Measurements from ENCODE around the gene PRMT1.
"Not testable (repeated sequence)": the region's sequence is repeated elsewhere in the genome, so short reads cannot be mapped to it uniquely, and the experiment has no call there.

The PRMT1 gene

DNA sequence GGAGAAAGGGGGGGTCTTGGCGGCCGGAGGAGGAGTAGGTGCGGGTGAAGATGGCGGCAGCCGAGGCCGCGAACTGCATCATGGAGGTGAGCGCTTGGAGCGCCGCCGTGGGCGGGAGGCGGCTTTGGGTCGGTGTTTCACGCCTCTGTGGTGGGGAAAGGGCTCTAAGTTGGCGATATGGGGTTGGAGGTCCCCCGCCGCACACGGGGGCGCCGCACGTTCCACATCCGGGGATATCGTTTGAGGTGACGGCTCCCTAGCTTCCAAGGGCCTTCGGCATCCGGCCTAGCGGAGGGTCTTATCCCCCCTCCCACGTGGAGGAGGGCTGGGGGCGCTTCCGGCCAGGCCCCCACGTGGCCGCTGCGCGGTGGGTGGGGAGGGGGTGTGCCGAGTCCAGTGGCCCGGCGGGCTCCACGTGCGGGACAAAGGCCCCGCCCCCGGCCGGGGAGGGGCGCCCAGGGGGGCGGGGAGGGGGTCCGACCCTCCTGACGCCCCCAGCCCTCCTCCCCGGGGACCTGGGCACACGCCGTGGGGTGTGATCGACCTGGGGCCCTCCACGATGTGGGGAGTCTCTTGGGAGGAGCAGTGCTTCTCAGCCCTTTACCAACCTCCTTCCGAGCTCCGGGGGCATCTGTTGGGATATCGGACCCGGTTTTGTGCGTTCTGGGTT, at the start of gene PRMT1:
Gene PRMT1, plus strand, starts transcription at position 41 of the 670 bp plus-strand sequence. Its CDS starts 10 bp downstream, at position 51.
- DNase-seq = peak; percentile 52

DNA sequence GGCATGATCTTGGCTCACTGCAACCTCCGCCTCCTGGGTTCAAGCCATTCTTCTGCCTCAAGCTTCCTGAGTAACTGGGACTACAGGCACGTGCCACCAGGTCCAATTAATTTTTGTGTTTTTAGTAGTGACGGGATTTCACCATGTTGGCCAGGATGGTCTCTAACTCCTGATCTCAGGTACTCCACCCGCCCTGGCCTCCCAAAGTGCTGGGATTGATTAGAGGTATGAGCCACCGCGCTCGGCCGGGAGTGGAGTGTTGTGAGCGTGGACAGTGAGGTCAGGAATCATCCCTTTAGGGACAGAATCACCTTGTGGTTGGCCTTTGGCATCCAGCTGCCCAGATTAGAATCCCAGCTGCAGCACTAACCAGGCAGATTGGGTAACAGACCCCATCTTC, 47.4 kb upstream of the PRMT1 start:
- no peak for DNase-seq

DNA sequence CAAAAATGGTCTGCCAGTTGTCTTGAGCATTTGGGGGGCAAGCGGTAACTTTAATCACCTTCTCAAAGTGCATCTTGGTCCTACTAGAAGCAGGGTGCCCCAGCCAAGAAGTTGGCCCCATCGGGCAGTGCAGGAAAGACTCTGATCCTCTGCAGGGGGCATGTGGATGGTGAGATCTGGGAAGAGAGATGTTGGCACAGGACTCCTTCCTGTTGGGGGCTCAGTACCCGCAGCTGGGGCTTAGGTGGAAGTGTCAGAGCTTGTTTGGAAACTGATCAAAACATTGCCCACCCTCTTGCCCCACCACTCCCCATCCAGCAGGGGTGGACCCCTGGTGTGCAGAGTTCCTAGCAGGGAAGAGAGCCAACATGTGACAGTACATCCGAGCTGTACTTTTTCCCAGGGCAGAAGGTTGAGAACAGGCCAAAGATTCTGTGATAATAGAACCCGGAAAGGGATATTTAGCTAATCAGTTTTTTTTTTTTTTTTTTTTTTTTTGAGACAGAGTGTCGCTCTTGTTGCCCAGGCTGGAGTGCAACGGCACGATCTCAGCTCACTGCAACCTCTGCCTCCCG, 46.0 kb upstream of the PRMT1 start:
- no peak for DNase-seq

DNA sequence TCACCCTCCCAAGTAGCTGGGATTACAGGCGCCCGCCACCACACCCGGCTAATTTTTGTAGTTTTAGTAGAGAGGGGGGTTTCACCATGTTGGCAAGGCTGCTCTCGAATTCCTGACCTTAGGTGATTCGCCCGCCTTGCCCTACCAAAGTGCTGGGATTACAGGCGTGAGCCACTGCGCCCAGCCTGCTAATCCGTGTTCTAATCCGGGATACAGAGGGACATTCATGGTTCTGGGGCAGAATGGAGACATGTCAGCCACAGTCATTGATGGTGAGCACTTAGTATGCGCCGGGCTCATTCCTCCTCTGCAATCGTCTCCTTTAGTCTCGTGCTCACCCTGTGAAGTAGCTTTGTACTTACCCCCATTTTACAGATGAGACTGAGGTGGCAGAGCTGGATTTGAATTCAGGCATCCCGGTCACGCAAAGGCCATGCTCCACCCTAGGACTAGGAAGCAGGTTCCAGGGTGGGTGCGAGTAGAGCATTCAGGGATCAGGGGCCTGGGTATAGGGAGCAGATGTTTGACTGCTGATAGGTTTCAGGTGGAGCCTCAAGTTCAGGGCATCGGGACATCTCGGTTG, 45.4 kb upstream of the PRMT1 start:
- no peak for DNase-seq

DNA sequence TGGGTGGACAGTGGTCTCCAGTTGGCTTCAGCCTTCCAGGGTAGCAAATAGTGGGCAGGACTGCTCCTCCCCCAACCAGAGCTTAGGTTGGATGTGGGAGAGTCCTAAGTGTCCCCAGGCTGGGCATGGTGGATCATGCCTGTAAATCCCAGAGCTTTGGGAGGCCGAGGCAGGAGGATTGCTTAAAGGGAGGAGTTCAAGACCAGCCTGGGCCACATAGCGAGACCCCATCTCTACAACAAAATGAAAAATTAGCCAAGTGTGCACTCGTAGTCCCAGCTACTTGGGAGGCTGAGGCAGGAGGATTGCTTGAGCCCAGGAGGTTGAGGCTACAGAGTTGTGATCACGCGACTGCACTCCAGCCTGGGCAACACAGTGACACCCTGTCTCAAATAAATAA, 44.5 kb upstream of the PRMT1 start:
- DNase-seq = no peak

DNA sequence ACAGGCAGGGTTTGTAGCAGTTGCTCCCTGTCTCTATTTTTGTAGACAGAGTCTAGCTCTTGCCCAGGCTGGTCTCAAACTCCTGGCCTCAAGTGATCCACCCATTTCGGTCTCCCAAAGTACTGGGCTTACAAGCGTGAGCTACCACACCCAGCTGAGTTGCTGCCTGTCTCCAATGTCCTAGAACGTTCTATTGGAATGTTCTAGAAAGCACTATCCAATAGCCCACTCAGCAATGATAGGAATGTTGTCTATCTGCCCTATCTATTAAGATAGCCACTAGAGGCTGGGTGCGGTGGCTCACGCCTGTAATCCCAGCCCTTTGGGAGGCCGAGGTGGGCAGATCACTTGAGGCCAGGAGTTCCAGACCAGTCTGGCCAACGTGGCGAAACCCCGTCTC, 43.8 kb upstream of the PRMT1 start:
- DNase-seq = not testable (repeated sequence)

DNA sequence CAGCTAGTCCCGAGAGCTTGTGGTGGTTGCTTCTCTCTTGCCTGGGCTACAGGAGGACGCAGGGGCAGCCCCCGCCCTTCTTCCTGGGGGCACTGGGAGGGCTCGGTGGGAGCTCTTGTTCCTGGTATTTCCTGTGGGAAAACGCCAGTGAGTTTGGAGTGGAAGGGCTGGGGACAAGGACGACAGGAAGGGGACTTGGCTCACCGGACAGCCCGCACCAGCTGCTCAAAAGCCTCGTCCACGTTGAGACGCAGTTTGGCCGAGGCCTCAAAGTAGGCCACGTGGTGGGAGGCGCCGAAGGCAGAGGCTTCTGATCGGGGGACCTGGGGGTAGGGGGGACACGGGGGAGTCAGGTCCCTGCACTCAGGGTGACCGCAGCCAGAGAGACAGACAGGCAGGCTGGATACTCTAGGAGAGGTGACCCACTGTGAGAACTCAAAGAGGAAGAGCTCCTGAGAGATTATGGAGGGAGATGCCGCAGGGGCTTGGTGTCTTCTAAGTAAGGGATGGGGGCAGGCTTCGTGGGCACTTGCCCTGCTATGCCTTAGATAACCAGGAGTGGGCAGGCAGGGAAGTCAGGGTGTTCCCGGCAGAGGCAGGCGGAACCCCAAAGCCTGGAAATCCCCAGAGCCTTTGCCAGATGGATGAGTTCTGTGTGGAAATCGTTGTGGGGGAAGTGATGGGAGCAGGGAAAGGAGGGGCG, 41.4 kb upstream of the PRMT1 start:
- no peak for DNase-seq

DNA sequence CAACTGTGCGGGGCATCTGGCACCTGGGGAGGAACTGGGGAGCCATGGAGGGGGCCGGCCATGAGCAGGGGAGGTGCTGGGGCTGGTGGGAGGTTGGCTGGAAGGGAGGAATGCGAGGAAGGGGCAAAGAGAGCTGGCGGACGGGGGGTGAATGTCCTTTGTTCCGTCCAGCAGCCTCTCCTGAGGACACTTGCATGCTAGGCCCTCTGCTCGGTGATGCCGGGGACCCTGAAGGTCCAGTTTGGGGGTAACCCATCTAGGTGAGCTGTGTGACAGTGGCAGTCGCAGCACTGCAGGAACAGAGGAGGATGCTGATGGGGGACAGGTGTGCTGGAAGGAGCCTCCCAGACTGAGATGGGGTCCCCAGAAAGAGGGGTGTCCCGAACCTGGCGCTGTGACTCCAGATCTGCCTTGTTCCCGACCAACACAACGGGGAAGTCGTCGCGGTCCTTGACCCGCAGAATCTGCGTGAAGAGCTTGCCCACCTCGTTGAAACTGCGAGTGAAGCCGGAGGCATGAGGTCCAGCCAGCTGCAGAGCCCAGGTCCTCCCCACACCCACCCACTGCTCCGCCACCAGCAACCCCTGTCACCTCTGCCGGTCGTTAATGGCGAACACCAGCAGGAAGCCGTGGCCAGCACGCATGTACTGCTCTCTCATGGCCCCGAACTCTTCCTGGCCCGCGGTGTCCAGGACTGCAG, 40.7 kb upstream of the PRMT1 start:
- no peak for DNase-seq

DNA sequence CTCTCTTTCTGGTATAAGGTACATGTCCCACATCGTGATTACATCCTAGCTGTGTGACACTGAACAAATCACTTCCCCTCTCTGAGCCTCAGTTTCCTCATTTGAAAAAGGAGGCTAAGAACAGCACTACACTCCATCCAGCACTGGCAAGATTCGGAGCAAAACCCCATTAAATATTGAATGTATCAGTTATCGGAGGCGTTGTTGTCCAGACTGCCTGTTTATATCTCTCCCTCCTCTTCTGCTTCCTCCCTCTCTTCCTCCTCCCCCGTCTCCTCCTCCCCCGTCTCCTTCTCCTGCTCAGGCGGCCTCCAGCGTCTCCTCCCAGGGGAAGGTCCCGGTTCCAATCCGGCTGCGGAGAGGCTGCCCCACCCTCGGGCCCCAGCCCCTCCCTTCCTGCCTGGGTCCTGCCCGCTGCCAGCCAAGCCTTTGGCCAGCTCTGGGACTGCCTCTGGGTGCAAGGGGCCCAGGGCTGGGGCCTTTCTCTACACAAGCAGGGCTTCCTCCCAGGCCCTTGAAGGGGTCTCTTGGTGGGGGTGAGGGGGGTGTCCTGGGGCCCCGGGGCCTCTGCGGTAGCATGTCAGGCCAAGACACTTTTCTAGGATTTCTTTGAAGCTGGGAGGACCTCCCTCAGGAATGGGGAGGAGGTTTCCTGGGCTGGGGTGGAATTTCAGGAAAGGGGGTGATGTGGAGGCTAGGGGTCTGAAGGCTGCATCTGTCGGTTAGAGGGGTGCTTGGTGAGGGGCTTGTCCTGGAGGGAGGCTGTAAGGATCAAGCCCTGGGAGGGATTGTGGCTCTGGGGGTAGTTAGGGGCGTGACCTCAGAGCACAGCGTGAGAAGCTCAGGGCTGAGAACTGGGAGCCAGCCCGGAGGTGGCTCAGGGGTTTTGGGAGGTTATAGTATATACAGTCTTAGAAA, 39.0 kb upstream of the PRMT1 start:
- no peak for DNase-seq

DNA sequence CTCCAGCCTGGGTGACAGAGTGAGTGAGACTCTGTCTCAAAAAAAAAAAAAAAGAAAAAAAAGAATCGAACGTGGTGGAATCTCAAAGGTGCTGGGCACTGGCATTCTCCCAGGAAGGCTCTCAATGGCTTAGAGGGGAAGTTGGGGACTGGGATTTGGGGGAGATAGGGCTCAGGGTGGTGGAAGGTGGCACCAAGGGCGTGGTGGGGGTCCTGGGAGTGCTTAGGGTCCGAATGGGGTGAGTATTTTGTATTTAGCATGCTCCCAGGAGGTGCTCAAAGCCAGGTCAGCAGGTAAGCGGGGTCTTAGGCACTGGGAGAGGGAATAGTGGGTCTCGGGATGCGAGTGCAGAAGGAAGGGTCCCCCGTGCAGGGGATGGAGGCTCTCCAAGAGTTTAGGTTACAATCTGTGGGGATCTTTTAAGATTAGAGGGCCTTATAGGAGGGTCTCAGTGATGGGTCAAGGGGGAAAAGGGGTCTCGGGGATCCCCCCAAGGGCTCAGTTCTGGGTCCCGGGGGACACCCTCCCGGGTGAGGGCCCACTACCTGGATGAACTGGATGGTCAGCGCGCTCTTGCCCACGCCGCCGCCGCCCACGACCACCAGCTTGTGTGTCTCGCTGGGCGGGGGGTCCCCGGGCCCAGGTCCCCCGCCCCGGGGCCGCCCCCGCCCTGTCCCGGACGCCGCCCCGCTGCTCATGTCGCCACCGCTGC, 37.5 kb upstream of the PRMT1 start:
- no peak for DNase-seq

DNA sequence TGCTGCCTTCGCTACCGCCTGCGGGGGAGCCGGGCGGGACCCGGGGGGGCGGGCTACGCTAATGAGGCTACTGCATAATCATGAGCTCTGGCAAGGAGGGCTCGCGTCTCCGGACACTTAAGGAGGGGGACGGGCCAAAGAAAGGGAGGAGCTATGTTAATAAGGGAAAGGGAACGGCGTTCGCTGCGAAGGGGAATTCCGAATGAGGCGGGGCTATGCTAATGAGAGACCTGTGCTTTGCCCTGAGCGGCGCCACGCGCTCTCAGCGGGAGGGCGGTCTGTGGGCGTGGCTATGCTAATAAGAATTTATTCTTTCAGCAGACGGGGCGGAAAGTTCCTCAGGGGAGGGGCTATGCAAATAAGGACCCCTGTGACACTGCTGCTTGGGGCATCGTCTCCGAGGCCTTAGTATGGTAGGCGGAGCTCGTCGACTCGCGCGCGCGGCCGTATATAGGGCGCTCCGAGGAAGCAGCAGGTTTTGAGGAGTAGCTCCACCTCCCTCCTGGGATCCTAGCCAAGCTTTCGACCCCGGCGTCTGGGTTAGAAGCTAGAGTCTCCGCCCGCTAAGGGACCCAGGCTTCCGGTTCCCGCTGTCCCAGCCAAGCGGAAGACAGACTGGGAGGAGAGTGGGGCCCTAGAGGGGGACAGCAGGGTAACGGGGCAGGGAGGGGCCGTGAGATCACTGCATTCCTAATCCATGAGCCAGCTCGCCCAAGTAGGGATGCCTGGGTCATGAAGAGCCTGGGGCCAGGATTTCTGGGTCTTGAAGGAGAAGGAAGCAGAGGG, 36.8 kb upstream of the PRMT1 start, which contains the start of gene RRAS:
Gene RRAS, minus strand, starts transcription at position 31 of the 786 bp plus-strand sequence. CDS start 45 bp downstream, outside the sequence.
- DNase-seq = peak; percentile 100

DNA sequence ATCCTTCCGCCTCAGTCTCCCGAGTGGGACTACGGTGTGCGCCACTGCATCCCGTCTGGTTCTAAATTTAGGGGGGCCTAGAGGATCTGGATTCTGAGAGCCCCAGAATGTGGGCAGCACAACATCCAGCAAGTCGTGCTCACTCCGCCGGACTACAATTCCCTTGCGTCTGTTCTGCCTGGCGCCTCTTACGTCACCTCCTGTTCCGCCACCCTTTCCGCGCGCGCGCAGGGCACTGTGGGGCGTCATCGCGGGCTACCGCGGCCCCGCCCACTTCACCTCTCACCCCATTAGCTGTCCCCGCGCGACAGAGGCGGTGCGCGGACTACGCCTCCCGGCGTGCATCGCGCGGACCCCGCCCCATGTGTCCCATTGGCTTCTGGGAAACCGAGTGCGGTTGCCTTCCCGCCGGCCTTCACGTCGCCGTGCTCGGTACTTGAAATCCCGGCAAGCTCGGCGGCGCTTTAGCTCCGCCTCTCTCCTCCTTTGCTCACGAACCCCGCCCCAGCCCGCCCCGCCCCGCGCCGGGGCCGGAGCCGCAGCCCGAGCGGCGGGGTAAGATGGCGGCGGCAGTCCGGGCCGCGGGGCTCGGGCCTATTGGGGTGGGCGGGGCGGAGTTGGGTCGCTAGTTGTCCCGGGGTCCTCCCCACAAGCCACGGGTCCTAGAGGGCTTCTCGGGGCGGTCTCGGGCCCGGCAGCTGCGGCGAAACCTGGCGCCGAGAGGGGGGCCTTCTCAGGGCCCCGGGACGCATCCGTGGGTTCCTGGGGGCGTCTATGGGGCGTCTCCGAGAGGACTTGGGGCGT, 35.2 kb upstream of the PRMT1 start, which contains the start of gene SCAF1:
Gene SCAF1, plus strand, starts transcription at position 522 of the 804 bp plus-strand sequence. CDS start 2,818 bp downstream, outside the sequence.
- peak; percentile 99 for DNase-seq

DNA sequence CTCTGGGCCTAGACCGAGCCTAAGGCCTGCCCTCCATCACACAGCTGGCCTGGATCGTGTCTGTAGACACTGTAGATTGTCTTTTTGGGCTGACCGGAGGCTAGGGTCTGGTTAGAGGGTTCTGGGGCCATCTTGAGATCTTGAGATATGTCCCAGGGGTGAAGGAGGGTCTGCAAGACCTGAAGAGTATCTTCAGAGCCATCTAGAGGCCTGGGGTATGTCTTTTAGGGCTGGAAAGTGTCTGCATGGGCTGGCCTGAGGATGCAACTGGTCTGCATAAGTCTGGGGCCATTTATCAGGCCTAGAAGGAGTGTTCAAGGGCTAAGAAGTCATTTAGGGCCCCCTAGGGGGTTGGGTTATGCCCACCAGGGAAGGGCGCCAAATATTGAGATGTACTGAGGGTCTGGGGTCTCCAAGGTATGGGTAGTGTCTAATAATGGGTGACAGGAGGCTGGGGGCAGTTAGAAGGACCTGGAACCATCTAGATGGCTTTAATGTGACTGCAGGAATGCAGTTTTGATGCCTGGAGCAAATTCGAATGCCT, 34.5 kb upstream of the PRMT1 start:
- DNase-seq = no peak

DNA sequence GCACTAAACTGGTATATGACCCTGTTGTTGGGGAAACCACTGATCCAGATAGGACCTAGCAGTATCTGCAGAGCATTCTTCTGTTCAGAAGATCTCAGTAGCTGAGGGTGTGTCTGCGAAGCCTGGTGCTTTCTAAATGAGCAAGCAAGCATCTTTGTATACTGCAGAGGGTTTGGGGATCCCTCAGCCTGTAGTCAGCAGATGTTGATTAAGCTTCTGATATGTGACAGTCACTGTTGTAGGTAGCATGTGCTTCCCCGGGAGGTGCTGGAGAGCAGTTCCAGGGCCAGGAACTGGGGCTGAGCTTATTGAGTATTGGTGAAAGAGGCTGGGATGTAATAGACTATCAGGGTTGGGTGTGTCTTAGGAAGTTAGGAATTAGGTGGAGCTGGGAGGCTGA, 33.6 kb upstream of the PRMT1 start:
- peak; percentile 25 for DNase-seq

DNA sequence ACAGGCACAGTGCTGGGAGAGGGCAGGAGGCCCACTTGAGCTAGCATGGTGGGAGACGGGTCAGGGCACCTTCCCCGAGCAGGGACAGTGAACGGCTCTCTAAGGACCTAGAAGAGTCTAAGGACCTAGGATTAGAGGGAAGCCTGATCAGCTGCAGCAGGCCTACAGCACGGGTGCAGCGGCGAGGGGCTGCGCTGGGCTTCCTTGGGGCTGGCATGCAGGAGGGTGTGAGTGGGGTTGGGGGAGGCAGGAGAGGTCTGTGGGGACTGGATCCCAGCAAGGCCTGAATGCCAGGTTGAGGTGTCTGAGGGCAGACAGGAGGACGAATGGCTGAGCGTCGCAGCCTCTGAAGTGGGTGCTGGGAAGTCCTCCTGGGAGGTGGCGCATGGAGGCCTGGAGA, 31.5 kb upstream of the PRMT1 start:
- DNase-seq = no peak

DNA sequence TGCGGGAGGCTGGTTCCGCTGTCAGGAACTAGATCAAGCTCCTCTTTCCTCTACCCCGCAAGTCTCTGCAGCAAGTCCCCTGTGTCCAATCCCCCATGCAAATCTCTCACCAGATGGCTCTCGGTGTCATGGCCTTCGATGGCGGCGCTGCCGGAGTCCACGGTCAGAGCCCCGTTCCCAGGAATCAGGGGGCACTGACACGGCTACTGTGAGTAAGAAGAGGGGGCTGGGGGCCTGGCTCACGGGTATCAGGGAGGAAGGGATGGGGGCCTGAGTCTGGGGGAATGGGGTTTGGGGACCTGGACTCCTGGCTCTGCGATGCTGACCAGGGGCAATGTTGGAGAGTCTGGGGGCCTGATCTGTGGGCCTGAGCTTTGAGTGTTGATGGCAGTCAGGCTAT, 31.1 kb upstream of the PRMT1 start:
- no peak for DNase-seq

DNA sequence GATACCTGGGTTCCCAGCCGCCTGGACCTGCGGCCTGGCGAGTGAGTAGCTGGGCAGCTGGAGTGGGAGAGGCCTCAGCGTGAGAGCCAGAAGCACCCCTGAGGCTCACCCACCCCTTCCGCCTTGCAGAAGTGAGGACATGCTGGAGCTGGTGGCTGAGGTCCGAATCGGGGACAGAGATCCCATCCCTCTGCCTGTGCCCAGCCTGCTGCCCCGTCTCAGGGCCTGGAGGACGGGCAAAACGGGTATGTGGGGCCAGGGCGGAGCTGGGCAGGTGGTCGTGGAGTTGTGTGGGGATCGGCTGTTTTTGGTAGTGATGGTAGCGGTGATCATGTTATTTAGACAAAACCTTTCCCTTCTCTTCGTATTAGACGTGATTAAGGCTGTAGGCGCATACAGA, 30.5 kb upstream of the PRMT1 start:
- no peak for DNase-seq

DNA sequence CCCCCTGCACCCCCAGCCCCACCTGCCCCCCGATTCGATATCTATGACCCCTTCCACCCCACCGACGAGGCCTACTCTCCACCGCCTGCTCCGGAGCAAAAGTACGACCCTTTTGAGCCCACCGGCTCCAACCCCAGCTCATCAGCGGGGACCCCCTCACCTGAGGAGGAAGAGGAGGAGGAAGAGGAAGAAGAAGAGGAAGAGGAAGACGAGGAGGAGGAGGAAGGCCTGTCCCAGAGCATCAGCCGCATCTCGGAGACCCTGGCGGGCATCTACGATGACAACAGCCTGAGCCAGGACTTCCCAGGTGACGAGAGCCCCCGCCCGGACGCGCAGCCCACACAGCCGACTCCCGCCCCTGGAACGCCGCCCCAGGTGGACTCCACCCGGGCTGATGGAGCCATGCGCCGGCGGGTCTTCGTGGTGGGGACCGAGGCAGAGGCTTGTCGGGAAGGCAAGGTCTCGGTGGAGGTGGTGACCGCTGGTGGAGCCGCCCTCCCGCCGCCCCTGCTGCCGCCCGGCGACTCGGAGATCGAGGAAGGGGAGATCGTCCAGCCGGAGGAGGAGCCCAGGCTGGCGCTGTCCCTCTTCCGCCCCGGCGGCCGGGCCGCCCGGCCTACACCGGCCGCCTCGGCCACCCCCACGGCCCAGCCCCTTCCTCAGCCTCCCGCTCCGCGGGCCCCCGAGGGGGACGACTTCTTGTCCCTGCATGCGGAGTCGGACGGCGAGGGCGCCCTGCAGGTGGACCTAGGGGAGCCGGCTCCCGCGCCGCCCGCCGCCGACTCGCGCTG, 25.8 kb upstream of the PRMT1 start:
- DNase-seq = no peak
